Aorta (tissue), 5 donors: ENCODE results near the gene PRXL2B. TPM values are rescaled to one million over a fixed set of nuclear protein-coding genes. Genes with fewer than 3 reads are reported as not detected.

Experiments
- ATAC-seq: fragments of 200-7000 bp; cut with Tn5 transposase; one replicate; pipeline ENCODE4 v1.9.1; 2022; ENCODE audit warnings: moderate library complexity; ENCODE audit not compliant: low FRiP score
- DNase-seq, 2 donors: peaks; one replicate each; pipeline ENCODE4 v3.0.0-alpha.2; 2020
- H3K27ac ChIP-seq, 2 donors: one replicate each; pipeline ENCODE4 v1.5.1; 2013; ENCODE audit warnings: low read length in 2 of 2, mild to moderate bottlenecking in 2 of 2, moderate library complexity in 2 of 2, control low read depth in 1 of 2, inconsistent platforms in 1 of 2, low read depth in 1 of 2
- H3K27me3 ChIP-seq, 2 donors: one replicate each; pipeline ENCODE4 v1.6.1; 2013; ENCODE audit warnings: control low read depth in 1 of 2, low read length in 1 of 2, mild to moderate bottlenecking in 1 of 2, moderate library complexity in 1 of 2; ENCODE audit not compliant: insufficient read depth in 2 of 2, control insufficient read depth in 1 of 2
- H3K36me3 ChIP-seq, 2 donors: one replicate each; pipeline ENCODE4 v1.6.1; 2013; ENCODE audit warnings: control low read depth in 1 of 2, low read length in 1 of 2, mild to moderate bottlenecking in 1 of 2; ENCODE audit not compliant: insufficient read depth in 2 of 2, control insufficient read depth in 1 of 2
- H3K4me1 ChIP-seq, 2 donors: one replicate each; pipeline ENCODE4 v1.6.1; 2013; ENCODE audit warnings: low read length in 2 of 2, control low read depth in 1 of 2, mild to moderate bottlenecking in 1 of 2, moderate library complexity in 1 of 2; ENCODE audit not compliant: insufficient read depth in 2 of 2, control insufficient read depth in 1 of 2
- H3K4me3 ChIP-seq, 2 donors: one replicate each; pipeline ENCODE4 v1.5.1; 2013; ENCODE audit warnings: low read length in 2 of 2, control low read depth in 1 of 2, mild to moderate bottlenecking in 1 of 2
- H3K9me3 ChIP-seq: one replicate; pipeline ENCODE4 v1.6.1; 2013; ENCODE audit warnings: mild to moderate bottlenecking, low read length; ENCODE audit not compliant: control insufficient read depth
- WGBS, 2 donors: extraction: QIAGEN DNeasy Blood & Tissue Kit; methylation state at CpG; one replicate each; pipeline ENCODE4 v1.1.7; 2013; 5-methylcytosine and 5-hydroxymethylcytosine counted together
- intact Hi-C, 2 donors: fragments of 100-400 bp; cut with DNase I; formaldehyde crosslinking; loops; one replicate each; pipeline versions ENCODE4 v1.14.2 to v1.15.0; 2022
- polyA plus RNA-seq, 2 donors: library from polyadenylated mRNA; stranded (reverse); fragments of 200-250 nt; gene quantifications; one replicate each; pipeline ENCODE4 v1.2.3, GENCODE V29; 2013
- total RNA-seq, 2 donors: library from RNA; stranded (reverse); fragmentation: NEBNext Ultra II Directional; extraction: Animal tissue kit (Norgen Biotek cat#: 25700); gene quantifications; one replicate each; pipeline ENCODE4 v1.2.1, GENCODE V29; 2021
- donor health status: healthy with polysubstance abuse.
- donor health status: Bipolar disorder and iron deficiency.
- donor health status: DM: no; HTN: no; CAD: no.
- donor health status: DM: no; HTN: no; CAD: no.
- donor health status: DM: yes; HTN: yes; CAD: no.

The PRXL2B gene
- total and polyA plus RNA-seq, 4 donors = 6.4 to 15.1 (median 7.4) TPM

DNA sequence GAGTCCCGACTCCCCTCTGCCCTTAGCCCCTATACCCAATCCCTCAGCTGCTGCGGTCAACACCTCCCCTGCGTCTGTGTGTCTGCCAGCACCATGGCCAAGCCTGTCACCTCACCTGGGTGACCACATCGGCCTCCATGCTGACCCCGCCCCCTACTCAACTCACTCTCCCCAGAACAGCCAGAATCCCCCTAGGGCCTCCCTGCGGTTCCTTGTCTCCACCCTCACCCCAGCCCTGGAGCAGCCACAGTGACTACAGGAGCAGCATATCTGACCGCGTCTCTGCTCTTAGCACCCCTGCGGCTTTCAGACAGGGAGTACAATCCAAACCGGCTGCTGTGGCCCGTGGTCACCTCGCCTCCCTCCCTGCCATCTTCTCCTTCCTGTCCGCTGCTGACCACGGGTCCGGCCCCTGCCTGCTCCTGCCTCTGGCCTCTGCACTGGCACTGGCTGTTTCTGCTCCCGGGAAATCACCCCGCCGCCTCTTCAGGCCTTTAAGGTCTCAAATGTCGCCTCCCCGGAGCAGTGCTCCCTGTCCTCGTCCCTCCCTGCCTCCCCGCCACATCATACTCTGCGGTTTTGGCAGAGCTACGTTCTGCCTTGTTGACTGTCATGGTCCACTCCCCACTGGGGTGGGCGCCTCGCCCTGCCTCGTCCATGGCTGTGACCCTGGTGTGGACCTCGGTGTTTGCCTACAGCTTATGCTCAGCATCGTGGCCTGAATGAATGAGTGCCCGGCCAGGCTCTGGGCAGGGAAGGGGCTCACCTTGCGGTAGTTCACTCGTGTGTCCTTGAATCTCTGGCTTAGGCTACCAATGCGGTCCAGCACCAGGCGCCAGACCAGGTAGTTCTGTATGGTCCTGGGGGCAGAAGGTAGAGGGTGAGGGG, 11.1 kb downstream of the PRXL2B start:
- Histone ChIP-seq H3K4me1 (no peaks in the 10 kb centered on the region), H3K27me3 (no peaks in the 10 kb centered on the region), H3K4me3 (no peak overlapping the region), H3K9me3 (no peaks in the 10 kb centered on the region), H3K36me3 (no peaks in the 10 kb centered on the region), H3K27ac (no peak overlapping the region)
- WGBS, 2 donors = 75 to 77% methylated on average over 34 of the region's 34 CpGs
- DNase-seq = peak; percentile 24 to 66
- ATAC-seq = no peak
- intact Hi-C loops = no loop called here

DNA sequence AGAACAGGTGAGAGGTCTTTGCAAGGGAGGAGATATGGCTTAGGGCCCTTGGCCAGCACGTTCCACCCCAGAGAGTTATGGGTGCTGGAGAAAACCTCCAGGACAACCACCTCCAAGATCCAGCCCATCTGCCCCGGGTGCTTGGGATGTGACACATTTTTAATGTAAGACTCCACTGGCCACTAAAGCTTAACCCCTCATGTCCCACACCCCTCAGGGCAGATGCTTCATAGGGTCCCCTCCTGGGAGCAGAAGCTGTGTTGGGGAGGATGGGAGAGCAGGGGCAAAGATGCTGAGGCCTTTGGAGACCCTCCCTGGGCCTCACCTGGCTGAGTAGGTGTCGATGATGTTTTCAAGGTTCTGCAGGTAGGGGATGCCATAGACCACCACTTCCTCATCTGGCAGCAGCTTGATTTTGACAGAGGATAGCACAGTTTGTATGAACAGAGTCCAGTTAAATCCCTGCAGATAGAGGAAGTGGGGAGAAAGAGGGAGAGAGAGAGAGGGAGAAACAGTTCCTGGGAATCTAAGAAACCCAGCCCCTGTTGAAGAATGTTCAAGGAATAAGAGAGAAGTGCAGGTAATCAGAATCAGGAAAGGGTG, 11.9 kb downstream of the PRXL2B start:
- Histone ChIP-seq H3K36me3 (no peaks in the 10 kb centered on the region), H3K9me3 (no peaks in the 10 kb centered on the region), H3K4me3 (no peak overlapping the region), H3K27ac (no peak overlapping the region), H3K27me3 (no peaks in the 10 kb centered on the region), H3K4me1 (no peaks in the 10 kb centered on the region)
- ATAC-seq = no peak
- DNase-seq = no peak
- intact Hi-C loops = no loop called here
- 76 to 77% methylated on average over 3 of the region's 3 CpGs for WGBS, 2 donors

GRCh38 chr1:2601721-2602303, 15.2 kb downstream of the PRXL2B start:
- Histone ChIP-seq H3K9me3 (no peaks in the 10 kb centered on the region), H3K4me1 (no peaks in the 10 kb centered on the region), H3K36me3 (no peaks in the 10 kb centered on the region), H3K27me3 (no peaks in the 10 kb centered on the region), H3K27ac (no peak overlapping the region), H3K4me3 (no peak overlapping the region)
- intact Hi-C loops = no loop called here
- WGBS, 2 donors = 87 to 90% methylated on average over 18 of the region's 18 CpGs
- peak in 1 of 2 donors; percentile 39 for DNase-seq
- no peak for ATAC-seq

DNA sequence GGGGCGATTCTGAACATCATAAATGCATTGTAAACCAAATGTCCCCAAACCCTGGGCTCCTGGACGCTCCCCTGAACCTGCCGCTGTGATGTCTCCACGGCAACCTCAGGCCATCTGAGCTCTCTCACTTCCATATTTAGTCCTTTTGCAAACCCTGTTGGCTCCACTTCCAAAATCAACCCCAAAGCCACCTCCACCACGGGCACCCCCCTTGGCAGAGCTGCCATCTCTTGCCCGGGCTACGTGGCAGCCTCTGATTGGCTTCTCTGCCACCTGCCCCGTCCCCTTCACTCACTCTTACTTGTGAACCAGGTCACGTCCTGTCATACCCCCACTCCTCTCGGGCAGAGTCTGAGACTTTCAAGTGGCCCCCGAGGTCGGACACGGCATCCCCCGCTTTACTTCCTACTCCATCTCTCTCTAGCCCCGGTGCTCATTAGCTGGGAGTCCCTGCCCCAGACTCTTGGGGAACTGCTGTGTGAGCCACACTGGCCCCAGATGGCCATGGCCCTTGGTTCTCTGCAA, 15.8 kb downstream of the PRXL2B start:
- no peaks in the 10 kb centered on the region for H3K9me3 ChIP-seq
- DNase-seq (peak; percentile 37 to 45), ATAC-seq (no peak)
- no peaks in the 10 kb centered on the region for H3K27me3 ChIP-seq
- no peak overlapping the region for H3K4me3 ChIP-seq
- no peaks in the 10 kb centered on the region for H3K36me3 ChIP-seq
- 79 to 81% methylated on average over 15 of the region's 15 CpGs for WGBS, 2 donors
- intact Hi-C loops = no loop called here
- H3K4me1 ChIP-seq = no peaks in the 10 kb centered on the region
- no peak overlapping the region for H3K27ac ChIP-seq

- DNase-seq (peak in 1 of 2 donors; percentile 44), ATAC-seq (peak; percentile 35)
- H3K27ac ChIP-seq = no peak overlapping the region
- H3K4me3 ChIP-seq = no peak overlapping the region
- WGBS, 2 donors = 79 to 82% methylated on average over 17 to 18 of the region's 18 CpGs
- H3K27me3 ChIP-seq = no peaks in the 10 kb centered on the region
- H3K36me3 ChIP-seq = no peaks in the 10 kb centered on the region
- H3K9me3 ChIP-seq = no peaks in the 10 kb centered on the region
- no peaks in the 10 kb centered on the region for H3K4me1 ChIP-seq
- intact Hi-C loops = no loop called here
Observed at GRCh38 chr1:2602866-2603520, 16.4 kb downstream of the PRXL2B start.

DNA sequence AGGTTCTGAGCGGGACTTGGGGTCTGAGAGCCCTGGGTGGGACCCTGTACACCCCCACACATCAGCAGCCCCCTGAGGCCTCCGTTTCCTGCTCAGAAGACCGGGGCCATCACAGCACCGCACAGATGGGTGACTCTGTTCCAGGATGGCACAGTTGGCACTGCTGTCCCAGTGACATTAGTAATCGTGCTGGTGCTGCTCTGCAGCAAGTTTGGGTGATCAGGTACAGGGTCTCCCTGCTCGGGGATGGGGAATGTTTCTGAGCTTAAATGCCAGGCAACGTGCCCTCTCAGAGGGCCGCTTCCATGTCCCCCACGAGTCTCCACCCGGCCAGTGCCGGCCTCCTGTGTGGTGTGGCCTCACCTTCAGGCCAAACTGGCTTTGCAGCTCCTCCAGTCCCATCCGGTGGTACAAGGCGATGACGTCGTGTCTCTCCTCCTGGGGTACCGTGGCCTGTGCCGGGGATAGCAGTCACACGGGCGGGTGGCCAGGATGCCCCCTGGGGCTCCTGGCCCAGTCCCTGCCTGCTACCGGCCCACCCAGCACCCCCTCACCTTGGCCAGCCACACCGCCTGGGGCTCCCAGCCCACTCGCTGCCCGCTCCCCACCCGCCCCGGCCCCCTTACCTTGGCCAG, 17.1 kb downstream of the PRXL2B start:
- H3K9me3 ChIP-seq = no peaks in the 10 kb centered on the region
- no peak overlapping the region for H3K27ac ChIP-seq
- intact Hi-C loops = no loop called here
- DNase-seq (peak in 1 of 2 donors; percentile 73), ATAC-seq (no peak)
- H3K4me3 ChIP-seq = no peak overlapping the region
- H3K36me3 ChIP-seq = no peaks in the 10 kb centered on the region
- no peaks in the 10 kb centered on the region for H3K27me3 ChIP-seq
- H3K4me1 ChIP-seq = no peaks in the 10 kb centered on the region
- 85 to 86% methylated on average over 25 of the region's 25 CpGs for WGBS, 2 donors

- Histone ChIP-seq H3K27ac (no peak overlapping the region), H3K4me1 (no peaks in the 10 kb centered on the region), H3K36me3 (no peaks in the 10 kb centered on the region), H3K4me3 (no peak overlapping the region), H3K9me3 (no peaks in the 10 kb centered on the region), H3K27me3 (no peaks in the 10 kb centered on the region)
- intact Hi-C loops = no loop called here
- DNase-seq = peak in 1 of 2 donors; percentile 57
- ATAC-seq = no peak
- WGBS, 2 donors = 83 to 91% methylated on average over 19 of the region's 19 CpGs
Observed at GRCh38 chr1:2604156-2604843, 17.7 kb downstream of the PRXL2B start.
